VCaP (cell line): Measurements from ENCODE around the gene HOXC11.

Experiments
- H3K27ac ChIP-seq: fragments of 450-650 bp; 2 replicates; pipeline ENCODE4 v1.5.1; 2017
- TF ChIP-seq, protein P1 (sequence below): fragments of 450-650 bp; conservative IDR thresholded peaks from 2 replicates; pipeline ENCODE4 v1.5.1; 2017; ENCODE audit warnings: mild to moderate bottlenecking, moderate library complexity

HOXC11 gene

DNA sequence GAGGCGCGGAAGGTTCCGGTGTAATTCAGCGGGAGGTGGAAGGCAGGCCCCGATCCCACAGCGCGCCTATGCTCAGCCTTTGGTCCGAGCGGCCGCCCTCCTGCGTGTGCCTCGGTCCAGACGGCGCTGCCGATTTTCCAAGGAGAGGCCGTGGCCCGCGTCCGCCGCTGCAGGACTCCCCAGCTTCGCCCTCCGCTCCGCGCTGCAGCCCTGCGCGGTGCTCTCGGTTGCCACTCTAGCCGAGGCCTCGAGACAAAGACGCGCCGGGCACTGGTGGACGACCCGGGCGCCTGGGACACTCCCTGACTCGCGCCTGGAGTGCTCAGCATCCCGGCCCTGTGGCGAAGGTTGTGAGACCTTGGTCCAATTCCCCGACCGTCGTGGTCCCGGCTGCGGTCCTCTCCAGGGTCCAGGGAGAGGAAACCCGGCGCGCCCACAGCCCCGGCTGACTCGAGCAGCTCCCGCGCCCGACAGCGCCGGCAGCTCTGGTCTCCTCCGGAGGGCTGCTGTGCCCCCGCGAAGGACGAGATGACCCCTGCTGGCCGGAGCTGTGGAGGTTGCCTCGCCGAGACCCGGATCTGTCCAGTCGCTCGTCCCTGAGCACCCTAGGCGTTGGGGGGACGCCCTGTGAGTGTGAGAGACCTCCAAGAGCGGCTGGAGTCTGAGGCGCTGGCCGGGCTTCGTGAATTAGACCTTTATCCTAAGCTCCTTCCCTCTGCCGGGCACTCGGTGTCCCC lies 11.7 kb upstream of the HOXC11 start:
- no peak overlapping the region for H3K27ac ChIP-seq
- TF ChIP-seq, protein P1, sequence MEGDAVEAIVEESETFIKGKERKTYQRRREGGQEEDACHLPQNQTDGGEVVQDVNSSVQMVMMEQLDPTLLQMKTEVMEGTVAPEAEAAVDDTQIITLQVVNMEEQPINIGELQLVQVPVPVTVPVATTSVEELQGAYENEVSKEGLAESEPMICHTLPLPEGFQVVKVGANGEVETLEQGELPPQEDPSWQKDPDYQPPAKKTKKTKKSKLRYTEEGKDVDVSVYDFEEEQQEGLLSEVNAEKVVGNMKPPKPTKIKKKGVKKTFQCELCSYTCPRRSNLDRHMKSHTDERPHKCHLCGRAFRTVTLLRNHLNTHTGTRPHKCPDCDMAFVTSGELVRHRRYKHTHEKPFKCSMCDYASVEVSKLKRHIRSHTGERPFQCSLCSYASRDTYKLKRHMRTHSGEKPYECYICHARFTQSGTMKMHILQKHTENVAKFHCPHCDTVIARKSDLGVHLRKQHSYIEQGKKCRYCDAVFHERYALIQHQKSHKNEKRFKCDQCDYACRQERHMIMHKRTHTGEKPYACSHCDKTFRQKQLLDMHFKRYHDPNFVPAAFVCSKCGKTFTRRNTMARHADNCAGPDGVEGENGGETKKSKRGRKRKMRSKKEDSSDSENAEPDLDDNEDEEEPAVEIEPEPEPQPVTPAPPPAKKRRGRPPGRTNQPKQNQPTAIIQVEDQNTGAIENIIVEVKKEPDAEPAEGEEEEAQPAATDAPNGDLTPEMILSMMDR: no peak

DNA sequence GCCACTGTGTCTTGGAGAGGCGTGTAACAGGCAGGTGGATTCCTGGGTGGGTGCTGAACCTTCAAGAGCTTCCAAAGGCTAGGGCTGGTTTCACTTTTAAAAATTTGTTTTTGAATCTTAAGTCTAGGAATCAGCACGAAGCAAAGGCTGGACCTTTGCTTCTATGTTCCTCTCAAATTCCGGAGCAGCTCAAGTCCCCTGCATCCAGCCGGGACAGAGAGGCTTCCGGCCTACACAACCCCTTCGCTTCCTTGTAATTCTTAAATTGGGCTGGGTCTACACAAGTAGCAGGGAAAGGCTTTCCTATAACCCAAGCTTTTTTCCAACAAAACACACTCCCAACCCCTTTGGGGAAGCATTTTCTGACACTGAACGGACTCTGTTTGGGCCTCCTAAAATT lies 9.9 kb upstream of the HOXC11 start:
- TF ChIP-seq, protein P1: no peak
- peak overlapping the region; percentile 48 for H3K27ac ChIP-seq

DNA sequence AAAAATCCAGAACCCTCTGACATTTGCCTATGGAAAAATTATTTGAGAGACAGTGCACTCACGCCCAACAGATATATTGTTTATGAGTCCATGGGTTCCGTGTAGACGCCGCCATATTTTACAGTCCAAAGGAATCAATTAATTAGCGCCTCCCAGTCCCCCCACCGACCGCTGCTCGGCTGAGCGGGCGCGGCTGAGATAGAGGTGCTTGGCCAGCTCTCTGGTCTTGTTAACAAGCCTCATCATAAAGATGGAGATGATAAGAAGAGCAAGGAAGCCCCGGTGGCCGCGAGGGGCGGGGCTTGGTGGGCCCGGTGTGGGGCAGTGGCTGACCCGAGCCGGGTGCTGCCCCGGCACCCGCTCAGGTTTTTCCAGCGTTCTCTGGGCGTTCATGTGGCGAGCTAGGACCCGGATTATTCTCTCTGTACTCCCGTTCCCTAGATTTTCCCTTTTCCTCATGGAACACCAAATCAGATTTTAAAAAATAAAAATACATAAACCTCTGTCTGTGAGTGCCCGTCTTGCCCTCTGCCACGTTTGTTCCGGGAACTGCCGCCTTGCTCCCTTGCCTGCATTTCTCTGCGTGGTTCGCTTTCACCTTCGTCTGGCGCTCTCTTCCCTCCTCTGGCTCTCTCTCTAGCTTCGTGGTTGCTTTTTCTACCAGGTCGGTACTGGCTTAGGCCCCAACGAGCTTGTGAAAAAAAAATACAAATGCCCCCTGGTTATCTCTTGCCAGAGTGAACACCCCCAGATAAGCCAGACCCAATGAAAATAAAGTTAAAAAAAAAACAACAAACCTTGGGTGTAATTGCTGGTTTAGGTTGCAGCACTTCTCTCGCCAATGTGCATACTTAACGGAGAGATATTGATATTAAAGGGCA lies 9.3 kb upstream of the HOXC11 start:
- peak overlapping the region; percentile 48 for H3K27ac ChIP-seq
- TF ChIP-seq, protein P1: no peak

DNA sequence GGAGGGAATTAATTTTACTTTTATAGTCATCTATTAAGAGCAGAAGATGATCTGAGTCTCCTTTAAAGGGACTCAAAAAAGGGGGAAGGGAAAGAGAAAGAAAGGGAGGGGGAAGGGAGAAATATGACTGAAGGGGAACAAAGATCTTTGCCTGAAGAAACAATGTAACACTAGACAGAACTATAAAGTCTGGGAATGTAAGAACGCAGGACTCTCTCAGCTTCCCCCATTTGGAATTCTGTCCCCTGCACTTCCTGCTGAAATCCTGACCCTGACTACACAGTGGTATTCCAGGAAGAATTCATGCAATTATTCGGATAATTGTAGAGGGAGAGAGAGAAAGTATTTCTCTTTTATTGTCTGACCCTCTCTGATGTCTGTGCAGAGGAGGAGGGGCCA lies 8.6 kb upstream of the HOXC11 start:
- TF ChIP-seq, protein P1: no peak
- H3K27ac ChIP-seq: peak overlapping the region; percentile 48

DNA sequence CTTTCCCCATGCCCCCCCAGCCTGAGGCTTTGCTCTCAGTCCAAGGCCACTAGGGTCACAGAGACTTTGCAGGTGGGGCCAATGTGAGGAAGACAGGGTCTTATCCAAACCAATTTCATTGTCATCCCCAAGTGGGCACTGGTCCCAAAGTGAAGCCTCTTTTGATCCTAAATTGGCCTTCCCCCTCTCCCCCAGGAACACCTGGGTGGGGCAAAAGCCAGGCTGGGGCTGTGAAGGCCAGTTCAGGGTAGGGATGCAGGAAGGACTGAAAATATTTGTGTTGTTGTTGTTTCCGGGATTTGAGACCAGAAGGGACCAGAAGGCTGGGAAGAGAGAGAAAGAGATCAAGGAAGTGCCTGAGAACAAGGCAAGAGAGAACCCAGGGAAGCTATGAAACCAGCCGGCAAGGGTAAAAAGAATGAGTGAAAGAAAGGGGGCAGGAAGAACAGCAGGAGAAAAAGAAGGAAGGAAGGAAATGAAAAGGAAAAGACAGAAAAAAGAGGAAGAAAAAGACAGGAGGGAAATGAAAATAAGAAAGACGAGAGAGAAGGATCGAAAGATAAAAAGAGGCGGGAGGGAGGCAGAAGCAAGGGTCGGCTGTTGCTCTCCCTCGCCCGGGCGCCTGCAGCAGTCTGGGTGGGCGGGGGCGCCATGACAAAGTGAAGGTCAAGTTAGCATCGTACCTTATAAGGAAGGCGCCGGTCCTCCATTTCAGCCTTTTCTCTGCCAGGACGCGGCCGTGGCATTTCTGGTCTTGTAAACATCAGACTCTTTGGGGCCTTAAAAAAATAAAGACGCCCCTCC lies 7.4 kb upstream of the HOXC11 start:
- TF ChIP-seq, protein P1: no peak
- no peak overlapping the region for H3K27ac ChIP-seq

DNA sequence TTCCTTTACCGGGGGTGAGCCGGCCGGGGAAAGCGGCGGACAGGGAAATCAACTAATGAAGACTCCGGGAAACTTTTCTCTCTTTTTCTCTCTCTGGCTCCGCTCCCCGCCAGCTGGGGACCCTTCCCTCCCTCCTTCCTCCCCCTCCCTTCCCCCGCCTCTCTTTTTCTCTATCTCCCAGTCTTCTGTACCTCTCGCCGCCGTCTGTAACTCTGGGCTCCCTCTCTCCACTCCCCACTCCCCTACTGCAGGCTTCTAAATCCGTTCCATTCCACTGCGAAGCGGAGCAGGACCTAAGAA lies 6.9 kb upstream of the HOXC11 start:
- TF ChIP-seq, protein P1: no peak

More for the DNA sequence above, 6.9 kb upstream of the HOXC11 start:
- no peak overlapping the region for H3K27ac ChIP-seq
